ENCODE results near the gene LRRC75A. TPM values are rescaled to one million over a fixed set of nuclear protein-coding genes. Genes with fewer than 3 reads are reported as not detected.
"Not testable (repeated sequence)": the region's sequence is repeated elsewhere in the genome, so short reads cannot be mapped to it uniquely, and the experiment has no call there.

The LRRC75A gene
- total and polyA plus RNA-seq, 11 donors: 0.37 to 2.5 (median 0.85) TPM

- not testable (repeated sequence) for ATAC-seq
Measured at GRCh38 chr17:16392491-16392890, 99.5 kb downstream of the LRRC75A start.

More at GRCh38 chr17:16392491-16392890, 99.5 kb downstream of the LRRC75A start:
- H3K27ac ChIP-seq; H3K27me3 ChIP-seq; H3K4me3 ChIP-seq; DNase-seq; H3K36me3 ChIP-seq; intact Hi-C loops (cut with DNase I); H3K9me3 ChIP-seq: not testable (repeated sequence)
- 86 to 90% (median 89%) methylated on average over 11 of the region's 11 CpGs for WGBS, 4 donors
- peaks cover 0 to 14% (median 7%) of the 10 kb centered on the region in 12 donors for H3K4me1 ChIP-seq

Other genes starting within 250 kb of the LRRC75A start
- 10 to 100 TPM in 8 of 9 donors, 1 to 10 TPM in 1; 9.7 to 15.0 (median 11.5) TPM for gene CENPV, start 138.7 kb downstream of the LRRC75A start, total RNA-seq
- gene CENPV, start 138.7 kb downstream of the LRRC75A start, polyA plus RNA-seq: 10 to 100 TPM in 1 of 2 donors, 1 to 10 TPM in 1; 9.1 to 18.7 TPM
- gene UBB, start 111.1 kb downstream of the LRRC75A start, total RNA-seq: 1,000 to 10,000 TPM in 8 of 9 donors, 100 to 1,000 TPM in 1; 665 to 2,180 (median 1,547) TPM
- gene UBB, start 111.1 kb downstream of the LRRC75A start, polyA plus RNA-seq: 1,000 to 10,000 TPM in 1 of 2 donors, 100 to 1,000 TPM in 1; 932 to 1,006 TPM
- 10 to 100 TPM in 5 of 9 donors, 1 to 10 TPM in 4; 5.8 to 43.5 (median 11.5) TPM for gene TRPV2, start 76.6 kb downstream of the LRRC75A start, total RNA-seq
- 1 to 10 TPM; 5.2 to 8.6 TPM for gene TRPV2, start 76.6 kb downstream of the LRRC75A start, polyA plus RNA-seq
- gene ZNF287, start 77.0 kb upstream of the LRRC75A start, total RNA-seq: 10 to 100 TPM in 5 of 9 donors, 1 to 10 TPM in 4; 3.8 to 14.7 (median 10.2) TPM
- gene ZNF287, start 77.0 kb upstream of the LRRC75A start, polyA plus RNA-seq: 10 to 100 TPM in 1 of 2 donors, 1 to 10 TPM in 1; 6.1 to 11.8 TPM
- 1 to 10 TPM in 8 of 9 donors, under 1 TPM in 1; 0.88 to 5.6 (median 1.8) TPM for gene ZNF624, start 161.7 kb upstream of the LRRC75A start, total RNA-seq
- under 1 TPM; 0.55 to 0.72 TPM for gene ZNF624, start 161.7 kb upstream of the LRRC75A start, polyA plus RNA-seq
- gene CCDC144A, start 198.0 kb upstream of the LRRC75A start, total RNA-seq: 1 to 10 TPM in 5 of 9 donors, under 1 TPM in 3, not detected in 1; 0.31 to 4.4 (median 1.5) TPM
- gene CCDC144A, start 198.0 kb upstream of the LRRC75A start, polyA plus RNA-seq: 1 to 10 TPM in 1 of 2 donors, under 1 TPM in 1; 0.78 to 1.2 TPM

Data from heart left ventricle (tissue), 16 donors.